Measurements from ENCODE around the gene ECSCR. TPM values are rescaled to one million over a fixed set of nuclear protein-coding genes. Genes with fewer than 3 reads are reported as not detected.

Gene ECSCR
- total RNA-seq, 1 experiment from 2014 or later = not detected

DNA sequence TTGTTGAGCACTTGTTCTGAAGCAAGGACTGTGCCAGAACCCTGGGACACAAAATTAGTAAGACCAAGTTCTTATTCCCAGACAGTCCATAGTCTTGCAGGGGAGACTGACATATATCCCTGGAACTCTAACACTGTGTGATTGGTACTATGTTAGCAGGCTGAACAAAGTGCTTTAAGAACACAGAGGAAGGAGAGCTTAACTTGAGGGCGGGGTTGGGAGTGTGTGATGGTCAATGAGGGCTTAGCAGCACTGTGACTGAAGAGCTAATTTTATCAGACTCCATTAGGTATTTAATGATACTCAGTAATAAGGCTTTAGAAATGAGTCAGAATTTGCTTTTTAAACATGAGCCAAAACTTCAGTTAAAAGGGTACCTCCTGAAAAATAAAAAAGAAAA is 43.8 kb downstream of the ECSCR start:
- TF ChIP-seq, protein P1, sequence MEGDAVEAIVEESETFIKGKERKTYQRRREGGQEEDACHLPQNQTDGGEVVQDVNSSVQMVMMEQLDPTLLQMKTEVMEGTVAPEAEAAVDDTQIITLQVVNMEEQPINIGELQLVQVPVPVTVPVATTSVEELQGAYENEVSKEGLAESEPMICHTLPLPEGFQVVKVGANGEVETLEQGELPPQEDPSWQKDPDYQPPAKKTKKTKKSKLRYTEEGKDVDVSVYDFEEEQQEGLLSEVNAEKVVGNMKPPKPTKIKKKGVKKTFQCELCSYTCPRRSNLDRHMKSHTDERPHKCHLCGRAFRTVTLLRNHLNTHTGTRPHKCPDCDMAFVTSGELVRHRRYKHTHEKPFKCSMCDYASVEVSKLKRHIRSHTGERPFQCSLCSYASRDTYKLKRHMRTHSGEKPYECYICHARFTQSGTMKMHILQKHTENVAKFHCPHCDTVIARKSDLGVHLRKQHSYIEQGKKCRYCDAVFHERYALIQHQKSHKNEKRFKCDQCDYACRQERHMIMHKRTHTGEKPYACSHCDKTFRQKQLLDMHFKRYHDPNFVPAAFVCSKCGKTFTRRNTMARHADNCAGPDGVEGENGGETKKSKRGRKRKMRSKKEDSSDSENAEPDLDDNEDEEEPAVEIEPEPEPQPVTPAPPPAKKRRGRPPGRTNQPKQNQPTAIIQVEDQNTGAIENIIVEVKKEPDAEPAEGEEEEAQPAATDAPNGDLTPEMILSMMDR (IDR thresholded peaks at IDR 0.05) = no peak
- TF ChIP-seq TCF7L2 (IDR thresholded peaks at IDR 0.05; ENCODE audit: low read depth, low read length) (no peak), POLR2AphosphoS5 (IDR thresholded peaks at IDR 0.05; ENCODE audit: low read depth, low read length) (no peak), SIN3A (IDR thresholded peaks at IDR 0.05; ENCODE audit: borderline replicate concordance, insufficient read depth, low read depth, low read length) (no peak)
- TF ChIP-seq, protein P2, sequence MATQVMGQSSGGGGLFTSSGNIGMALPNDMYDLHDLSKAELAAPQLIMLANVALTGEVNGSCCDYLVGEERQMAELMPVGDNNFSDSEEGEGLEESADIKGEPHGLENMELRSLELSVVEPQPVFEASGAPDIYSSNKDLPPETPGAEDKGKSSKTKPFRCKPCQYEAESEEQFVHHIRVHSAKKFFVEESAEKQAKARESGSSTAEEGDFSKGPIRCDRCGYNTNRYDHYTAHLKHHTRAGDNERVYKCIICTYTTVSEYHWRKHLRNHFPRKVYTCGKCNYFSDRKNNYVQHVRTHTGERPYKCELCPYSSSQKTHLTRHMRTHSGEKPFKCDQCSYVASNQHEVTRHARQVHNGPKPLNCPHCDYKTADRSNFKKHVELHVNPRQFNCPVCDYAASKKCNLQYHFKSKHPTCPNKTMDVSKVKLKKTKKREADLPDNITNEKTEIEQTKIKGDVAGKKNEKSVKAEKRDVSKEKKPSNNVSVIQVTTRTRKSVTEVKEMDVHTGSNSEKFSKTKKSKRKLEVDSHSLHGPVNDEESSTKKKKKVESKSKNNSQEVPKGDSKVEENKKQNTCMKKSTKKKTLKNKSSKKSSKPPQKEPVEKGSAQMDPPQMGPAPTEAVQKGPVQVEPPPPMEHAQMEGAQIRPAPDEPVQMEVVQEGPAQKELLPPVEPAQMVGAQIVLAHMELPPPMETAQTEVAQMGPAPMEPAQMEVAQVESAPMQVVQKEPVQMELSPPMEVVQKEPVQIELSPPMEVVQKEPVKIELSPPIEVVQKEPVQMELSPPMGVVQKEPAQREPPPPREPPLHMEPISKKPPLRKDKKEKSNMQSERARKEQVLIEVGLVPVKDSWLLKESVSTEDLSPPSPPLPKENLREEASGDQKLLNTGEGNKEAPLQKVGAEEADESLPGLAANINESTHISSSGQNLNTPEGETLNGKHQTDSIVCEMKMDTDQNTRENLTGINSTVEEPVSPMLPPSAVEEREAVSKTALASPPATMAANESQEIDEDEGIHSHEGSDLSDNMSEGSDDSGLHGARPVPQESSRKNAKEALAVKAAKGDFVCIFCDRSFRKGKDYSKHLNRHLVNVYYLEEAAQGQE (IDR thresholded peaks at IDR 0.05; ENCODE audit: insufficient read depth in 1 of 2, low read depth in 2 of 2, low read length in 1 of 2) = no peak
- POLR2A ChIA-PET = no interaction called here
- ATAC-seq (no peak), DNase-seq (ENCODE audit: low read depth, low spot score) (no peak)
- in situ Hi-C loops (cut with HindIII; ENCODE audit: low pct_unique_long_range_greater_than_20kb, low sequenced_read_pairs) = loop anchor here (25.0 kb wide), 1 partner anchor 94 kb away; no protein-coding TSS in a partner anchor
- CTCF ChIA-PET = interaction anchor here (0.8 kb wide), 1 partner anchor 9 kb away, joined by 3 read pairs; no protein-coding TSS in a partner anchor
- intact Hi-C loops (cut with micrococcal nuclease; ENCODE audit: unreplicated experiment) = no loop called here
- BruUV-seq (replicated peaks) = no TSS peak
- Histone ChIP-seq H3K4me3 (ENCODE audit: low read depth in 2 of 2, low read length in 2 of 2) (no peak overlapping the region), H3K27ac (ENCODE audit: low read length) (no peak overlapping the region), H3K4me1 (ENCODE audit: control insufficient read depth, insufficient read depth, low read length) (no peaks in the 10 kb centered on the region), H3K27me3 (ENCODE audit: control insufficient read depth, insufficient read depth, low read length) (no peaks in the 10 kb centered on the region), H3K36me3 (ENCODE audit: control insufficient read depth, insufficient read depth, low read length) (no peaks in the 10 kb centered on the region), H3K9me3 (ENCODE audit: control insufficient read depth, insufficient read depth, low read depth, low read length) (no peaks in the 10 kb centered on the region)

DNA sequence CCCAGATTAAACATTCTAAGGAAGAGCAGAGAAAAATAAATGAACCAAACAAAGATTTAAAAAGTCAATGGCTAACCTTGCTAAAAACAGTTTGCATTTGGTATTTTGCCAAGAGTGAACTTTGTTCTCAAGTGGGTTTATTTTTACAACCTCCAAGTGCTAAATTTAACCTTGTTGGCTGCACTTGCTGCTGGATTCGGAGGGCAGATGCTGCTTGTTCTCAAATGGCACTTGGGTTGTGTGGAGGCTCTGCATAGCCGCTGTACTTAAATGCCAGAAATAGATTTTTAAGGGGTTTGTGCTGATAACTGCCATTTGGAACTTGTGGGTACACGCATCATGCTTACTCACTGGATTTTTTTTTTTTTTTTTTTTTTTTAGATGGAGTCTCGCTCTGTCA is 45.3 kb downstream of the ECSCR start:
- in situ Hi-C loops (cut with HindIII; ENCODE audit: low pct_unique_long_range_greater_than_20kb, low sequenced_read_pairs) = loop anchor here (25.0 kb wide), 1 partner anchor 95 kb away; no protein-coding TSS in a partner anchor
- ATAC-seq = no peak

More for the DNA sequence above, 45.3 kb downstream of the ECSCR start:
- no TSS peak for BruUV-seq (replicated peaks)
- TF ChIP-seq, protein P1 (IDR thresholded peaks at IDR 0.05) = no peak
- ChIA-PET CTCF (no interaction called here), POLR2A (interaction anchor here (0.5 kb wide), 1 partner anchor 259 kb away, joined by 3 read pairs; no protein-coding TSS in a partner anchor)
- Histone ChIP-seq H3K4me1 (ENCODE audit: control insufficient read depth, insufficient read depth, low read length) (no peaks in the 10 kb centered on the region), H3K36me3 (ENCODE audit: control insufficient read depth, insufficient read depth, low read length) (no peaks in the 10 kb centered on the region), H3K4me3 (ENCODE audit: low read depth in 2 of 2, low read length in 2 of 2) (no peak overlapping the region), H3K9me3 (ENCODE audit: control insufficient read depth, insufficient read depth, low read depth, low read length) (no peaks in the 10 kb centered on the region), H3K27me3 (ENCODE audit: control insufficient read depth, insufficient read depth, low read length) (no peaks in the 10 kb centered on the region), H3K27ac (ENCODE audit: low read length) (no peak overlapping the region)
- intact Hi-C loops (cut with micrococcal nuclease; ENCODE audit: unreplicated experiment) = no loop called here
- DNase-seq (ENCODE audit: low read depth, low spot score) = no peak
